K562 (cell line): ENCODE measurements around the gene IKBKE. TPM values are rescaled to one million over a fixed set of nuclear protein-coding genes. Genes with fewer than 3 reads are reported as not detected.

Experiments used
- ATAC-seq: fragments of 200-7000 bp; cut with Tn5 transposase; 3 replicates; pipeline ENCODE4 v1.9.1; 2020; ENCODE audit warnings: moderate library complexity
- BruUV-seq: library from RNA; stranded (reverse); fragments of 400-500 nt; replicated peaks from 2 replicates; lab custom pipeline; 2021; lab: Mats Ljungman, UMichigan
- CTCF ChIA-PET: fragments of 300-600 bp; formaldehyde crosslinking; extraction: SDS; loops from one replicate; lab custom pipeline; 2021; ENCODE audit warnings: low intra/inter-chr PET ratio; lab: Yijun Ruan, JAX
- POLR2A ChIA-PET: fragments of 300-600, 350-650 bp; sonication (Branson Sonifier 250); formaldehyde crosslinking; extraction: SDS; loops from one replicate; lab custom pipeline; 2021; ENCODE audit warnings: antibody characterized with exemption, inconsistent platforms; lab: Yijun Ruan, JAX
- DNase-seq, 4 experiments: peaks; one replicate each; pipeline versions ENCODE4 v3.0.0 to v3.0.0-alpha.2; 2011 to 2018; ENCODE audit warnings: low spot score in 3 of 4, mixed read lengths in 3 of 4; ENCODE audit errors: extremely low read depth in 1 of 4
- FAIRE-seq: peaks from 2 replicates; lab custom pipeline; 2011; peaks lifted over from hg19 to GRCh38; lab: Jason Lieb, UNC
- H2AFZ ChIP-seq: 2 replicates; pipeline ENCODE4 v1.6.0; 2011; ENCODE audit warnings: low read depth, low read length, control low read depth, inconsistent platforms
- H3K27ac ChIP-seq: fragments of 200-600 bp; 3 replicates; pipeline ENCODE4 v1.8.0; 2011; ENCODE audit warnings: low read depth, mild to moderate bottlenecking, control low read depth, inconsistent platforms, low read length, moderate library complexity, mixed read lengths; ENCODE audit errors: extremely low read depth
- H3K27me3 ChIP-seq, 2 experiments: fragments of 300-600 bp in 1 of 2; 2 replicates in 1 of 2; 3 replicates in 1 of 2; pipeline versions ENCODE4 v1.6.0 to v1.8.0; 2011; ENCODE audit warnings: inconsistent platforms in 2 of 2, low read length in 2 of 2, mild to moderate bottlenecking in 1 of 2, mixed read lengths in 1 of 2, moderate library complexity in 1 of 2; ENCODE audit not compliant: control insufficient read depth in 2 of 2, insufficient read depth in 2 of 2
- H3K36me3 ChIP-seq: fragments of 300-600 bp; 3 replicates; pipeline ENCODE4 v1.8.0; 2011; ENCODE audit warnings: mild to moderate bottlenecking, low read length, inconsistent platforms; ENCODE audit not compliant: control insufficient read depth, insufficient read depth
- H3K4me1 ChIP-seq, 2 experiments: fragments of 200-600 bp in 1 of 2; replicated peaks in 1 of 2; 2 replicates in 1 of 2; 3 replicates in 1 of 2; pipeline versions ENCODE4 v1.5.1 to v1.8.0; 2011; ENCODE audit warnings: inconsistent platforms in 2 of 2, low read length in 2 of 2, mild to moderate bottlenecking in 1 of 2, mixed read lengths in 1 of 2, moderate library complexity in 1 of 2; ENCODE audit not compliant: control insufficient read depth in 2 of 2, insufficient read depth in 2 of 2
- H3K4me2 ChIP-seq: 2 replicates; pipeline ENCODE4 v1.6.1; 2011; ENCODE audit warnings: low read length, control low read depth, inconsistent platforms, mixed read lengths; ENCODE audit not compliant: insufficient read depth
- H3K4me3 ChIP-seq: fragments of 200-600 bp; sonication (generic), shearing (Covaris generic); 2 replicates; pipeline ENCODE4 v1.5.1; 2016; ENCODE audit warnings: control low read depth, inconsistent platforms
- H3K79me2 ChIP-seq: fragments of 200-600 bp; 3 replicates; pipeline ENCODE4 v1.8.0; 2011; ENCODE audit warnings: low read length, inconsistent platforms; ENCODE audit not compliant: control insufficient read depth, insufficient read depth
- H3K9ac ChIP-seq, 2 experiments: 2 replicates each; pipeline versions ENCODE4 v1.6.0 to v1.6.1; 2011; ENCODE audit warnings: low read depth in 2 of 2, low read length in 2 of 2, control low read depth in 1 of 2, inconsistent platforms in 1 of 2, mild to moderate bottlenecking in 1 of 2, mixed read lengths in 1 of 2; ENCODE audit not compliant: insufficient read depth in 1 of 2
- H3K9me1 ChIP-seq: one replicate; pipeline ENCODE4 v1.6.0; 2011; ENCODE audit warnings: inconsistent platforms, mild to moderate bottlenecking, low read length, moderate library complexity; ENCODE audit not compliant: control insufficient read depth, insufficient read depth
- H3K9me3 ChIP-seq: replicated peaks from 2 replicates; pipeline ENCODE4 v1.5.1; 2011; ENCODE audit warnings: low read depth, low read length, inconsistent platforms; ENCODE audit not compliant: control insufficient read depth, insufficient read depth
- H4K20me1 ChIP-seq: replicated peaks from 2 replicates; pipeline ENCODE4 v1.6.1; 2011; ENCODE audit warnings: low read length, inconsistent platforms, mixed read lengths; ENCODE audit not compliant: control insufficient read depth, insufficient read depth
- HDAC6 ChIP-seq: IDR thresholded peaks from 2 replicates; pipeline ENCODE4 v1.6.1; 2012; ENCODE audit warnings: low read depth, mild to moderate bottlenecking, control low read depth, inconsistent platforms, low read length, moderate library complexity
- IRF1 ChIP-seq: sonication (generic); formaldehyde crosslinking; IDR thresholded peaks from 2 replicates; pipeline ENCODE4 v1.8.0; 2022; ENCODE audit warnings: missing genetic modification reagents, mild to moderate bottlenecking, borderline replicate concordance
- MAFG ChIP-seq: fragments of 450-650 bp; conservative IDR thresholded peaks from 2 replicates; pipeline ENCODE4 v1.6.1; 2016; ENCODE audit warnings: missing genetic modification characterization, missing compliant biosample characterization
- RBBP5 ChIP-seq: fragments of 200-600 bp; sonication (generic); IDR thresholded peaks from 2 replicates; pipeline ENCODE4 v1.6.1; 2012; ENCODE audit warnings: borderline replicate concordance, mild to moderate bottlenecking, low read length, control low read depth, inconsistent platforms; ENCODE audit not compliant: insufficient read depth, poor library complexity, severe bottlenecking
- SNAPC5 ChIP-seq: fragments of 250-450 bp; sonication (Bioruptor Pico); IDR thresholded peaks from 2 replicates; pipeline ENCODE4 v1.8.0; 2021; ENCODE audit warnings: moderate library complexity, mild to moderate bottlenecking, inconsistent platforms
- WGBS: fragments of 100-300 bp; shearing (Covaris generic); methylation state at CpG from one replicate; pipeline ENCODE4 v1.1.6; 2016; ENCODE audit warnings: low coverage, mixed read lengths; ENCODE audit not compliant: insufficient coverage; ENCODE audit errors: missing lambda C conversion rate; 5-methylcytosine and 5-hydroxymethylcytosine counted together
- in situ Hi-C: fragments of 300-500 bp; cut with MboI; formaldehyde crosslinking; loops from 4 replicates; pipeline ENCODE4 v1.15.0; 2018; ENCODE audit warnings: inconsistent platforms, mixed read lengths
- intact Hi-C: fragments of 100-400 bp; cut with micrococcal nuclease; formaldehyde crosslinking; loops from 2 replicates; pipeline ENCODE4 v1.14.2; 2022
- polyA plus RNA-seq, 8 experiments: library from polyadenylated mRNA; depleted of rRNA in 4 of 8; stranded (reverse) in 5 of 8; unstranded in 3 of 8; fragments of >200 nt; fragmentation: Nextera tagmentation in 2 of 8; fragmentation: Illumina TruSeq in 1 of 8; extraction: Ambion mirVana in 2 of 8; extraction: Trizol in 1 of 8; gene quantifications; 2 replicates each; pipeline versions ENCODE4 v1.2.1 to v1.2.3, GENCODE V29; 2011 to 2014; ENCODE audit warnings: inconsistent platforms in 1 of 8, missing spikeins in 1 of 8
- total RNA-seq, 7 experiments: library from RNA; depleted of rRNA in 6 of 7; stranded (reverse); fragments of >200 nt in 6 of 7; fragmentation: Illumina TruSeq in 2 of 7; extraction: Trizol in 2 of 7; gene quantifications; 2 replicates each; pipeline versions ENCODE4 v1.2.1 to v1.2.3, GENCODE V29; 2011 to 2021; ENCODE audit warnings: low replicate concordance in 1 of 7

The IKBKE gene
- total and polyA plus RNA-seq, 9 of the 15 experiments (the other 6 are each of a cell fraction or from before 2014, with no cell fraction given) = 2.3 to 9.0 (median 4.8) TPM

- TF ChIP-seq HDAC6 (no peak), SNAPC5 (CRISPR knock-in tag) (no peak), MAFG (tag) (no peak)
These were observed 17.2 kb upstream of the IKBKE start (continued) for GRCh38 chr1:206453111-206453510.

- ChIA-PET POLR2A (interaction anchor here (0.6 to 1.5 kb wide), 6 partner anchors 9 to 707 kb away, joined by 4 to 10 read pairs (median 4); partner anchors contain the start of gene IKBKE), CTCF (no interaction called here)
- no TSS peak for BruUV-seq
- TF ChIP-seq IRF1 (CRISPR knock-in tag) (0 out of 2 replicates have a peak, but pooled peaks have one; percentile 1), RBBP5 (no peak)
- TF ChIP-seq, all 486 proteins: peak for 1
- Histone ChIP-seq H3K27ac (peak overlapping the region; percentile 26; the same call in 2 of the 3 replicates), H3K79me2 (no peaks in the 10 kb centered on the region), H3K4me2 (peak overlapping the region; percentile 49), H3K4me1 (peaks cover 23 to 34% of the 10 kb centered on the region in 2 experiments), H3K4me3 (no peak overlapping the region), H4K20me1 (no peaks in the 10 kb centered on the region), H2AFZ (peak overlapping the region; percentile 69), H3K27me3 (no peaks in the 10 kb centered on the region), H3K9ac (peak overlapping the region in 1 of 2 experiments; percentile 50; a peak in 1 of 4 replicates), H3K36me3 (peaks cover 21% of the 10 kb centered on the region; the same call in 2 of the 3 replicates), H3K9me1 (no peaks in the 10 kb centered on the region), H3K9me3 (no peaks in the 10 kb centered on the region)
- intact Hi-C loops (loop anchor here (2.0 kb wide), 1 partner anchor 14 kb away; no protein-coding TSS in a partner anchor), in situ Hi-C loops (loop anchor here (10.0 kb wide), 1 partner anchor 290 kb away; no protein-coding TSS in a partner anchor)
- DNase-seq = no peak
- 32% methylated on average over 3 of the region's 3 CpGs for WGBS
- no peak; the same call in 2 of the 3 replicates for ATAC-seq
- no peak for FAIRE-seq
These were observed 15.0 kb upstream of the IKBKE start for GRCh38 chr1:206455289-206455665.
